Fibroblast of lung (primary cell): Measurements from ENCODE around the gene CMTR1. TPM values are rescaled to one million over a fixed set of nuclear protein-coding genes. Genes with fewer than 3 reads are reported as not detected.
"Not testable (repeated sequence)": the region's sequence is repeated elsewhere in the genome, so short reads cannot be mapped to it uniquely, and the experiment has no call there.

ENCODE experiments used
- DNase-seq, 2 donors: peaks; one replicate each; pipeline versions ENCODE4 v3.0.0 to v3.0.0-alpha.2; 2010; ENCODE audit warnings: low read depth in 2 of 2
- H2AFZ ChIP-seq: 2 replicates; pipeline ENCODE4 v1.5.1; 2012; ENCODE audit warnings: low read length, control low read depth, inconsistent platforms
- H3K27ac ChIP-seq: 2 replicates; pipeline ENCODE4 v1.5.1; 2011; ENCODE audit warnings: low read length, control low read depth; ENCODE audit not compliant: insufficient read depth
- H3K27me3 ChIP-seq: 2 replicates; pipeline ENCODE4 v1.5.1; 2011; ENCODE audit warnings: mild to moderate bottlenecking, low read length; ENCODE audit not compliant: control insufficient read depth, insufficient read depth
- H3K36me3 ChIP-seq: 2 replicates; pipeline ENCODE4 v1.5.1; 2011; ENCODE audit warnings: low read length; ENCODE audit not compliant: control insufficient read depth, insufficient read depth
- H3K4me1 ChIP-seq: 2 replicates; pipeline ENCODE4 v1.5.1; 2011; ENCODE audit warnings: low read length; ENCODE audit not compliant: control insufficient read depth, insufficient read depth; ENCODE audit errors: extremely low read depth
- H3K4me2 ChIP-seq: 2 replicates; pipeline ENCODE4 v1.5.1; 2011; ENCODE audit warnings: low read length, control low read depth; ENCODE audit not compliant: insufficient read depth; ENCODE audit errors: extremely low read depth
- H3K4me3 ChIP-seq, 4 experiments: fragments of 200-600 bp in 1 of 4; sonication (generic) in 1 of 4; replicated peaks in 1 of 4; 2 replicates each; pipeline ENCODE4 v1.5.1; 2011 to 2016; ENCODE audit warnings: low read length in 4 of 4, low read depth in 3 of 4, mild to moderate bottlenecking in 3 of 4, control low read depth in 2 of 4, inconsistent platforms in 1 of 4, mixed read lengths in 1 of 4; ENCODE audit not compliant: insufficient read depth in 1 of 4; ENCODE audit errors: control extremely low read depth in 1 of 4
- H3K79me2 ChIP-seq: 2 replicates; pipeline ENCODE4 v1.5.1; 2012; ENCODE audit warnings: mild to moderate bottlenecking, low read length, inconsistent platforms; ENCODE audit not compliant: control insufficient read depth, insufficient read depth
- H3K9ac ChIP-seq: 2 replicates; pipeline ENCODE4 v1.5.1; 2011; ENCODE audit warnings: mild to moderate bottlenecking, low read length, control low read depth; ENCODE audit not compliant: insufficient read depth
- H3K9me3 ChIP-seq: 2 replicates; pipeline ENCODE4 v1.5.1; 2012; ENCODE audit warnings: low read depth, low read length; ENCODE audit not compliant: control insufficient read depth, insufficient read depth
- H4K20me1 ChIP-seq: 2 replicates; pipeline ENCODE4 v1.5.1; 2011; ENCODE audit warnings: low read length; ENCODE audit not compliant: control insufficient read depth, insufficient read depth; ENCODE audit errors: extremely low read depth
- CTCF ChIP-seq, 2 donors: IDR thresholded peaks in 1 of 2; conservative IDR thresholded peaks in 1 of 2; 1 replicate in 1 of 2; 2 replicates in 1 of 2; pipeline ENCODE4 v1.5.1; 2011 to 2012; ENCODE audit warnings: low read length in 2 of 2, control low read depth in 1 of 2, inconsistent platforms in 1 of 2, low read depth in 1 of 2, mild to moderate bottlenecking in 1 of 2
- EZH2 ChIP-seq: IDR thresholded peaks from 2 replicates; pipeline ENCODE4 v1.5.1; 2012; ENCODE audit warnings: low read length, control low read depth, mild to moderate bottlenecking; ENCODE audit errors: missing control alignments
- polyA plus RNA-seq, 2 donors: library from polyadenylated mRNA; depleted of rRNA in 1 of 2; stranded (reverse) in 1 of 2; unstranded in 1 of 2; fragments of >200 nt; gene quantifications; 2 replicates each; pipeline ENCODE4 v1.2.1, GENCODE V29; 2011 to 2012; ENCODE audit warnings: missing spikeins in 1 of 2
- total RNA-seq: library from RNA; depleted of rRNA; stranded (reverse); fragments of >200 nt; gene quantifications from 2 replicates; pipeline ENCODE4 v1.2.1, GENCODE V29; 2014

The CMTR1 gene
- total and polyA plus RNA-seq, 2 donors (not counting 1 experiment from before 2014, with no cell fraction given) = 27.0 to 44.8 TPM

GRCh38 chr6:37399795-37400490 lies 33.1 kb upstream of the CMTR1 start:
- Histone ChIP-seq H3K9me3 (no peaks in the 10 kb centered on the region), H3K4me2 (no peak overlapping the region), H3K9ac (no peak overlapping the region), H3K79me2 (no peaks in the 10 kb centered on the region), H3K27ac (no peak overlapping the region), H4K20me1 (no peaks in the 10 kb centered on the region), H3K36me3 (no peaks in the 10 kb centered on the region), H3K27me3 (peaks cover 3% of the 10 kb centered on the region), H2AFZ (no peak overlapping the region), H3K4me3 (no peak overlapping the region), H3K4me1 (no peaks in the 10 kb centered on the region)
- no peak for DNase-seq
- TF ChIP-seq EZH2 (no peak), CTCF (conservative IDR thresholded peaks at IDR 0.05 in 1 of 2, IDR thresholded peaks at IDR 0.05 in 1 of 2; ENCODE audit: low read depth in 1 of 2, low read length in 2 of 2) (no peak)

- H3K4me1 ChIP-seq, DNase-seq, H3K27ac ChIP-seq, H3K4me3 ChIP-seq, H3K36me3 ChIP-seq, H3K79me2 ChIP-seq, H4K20me1 ChIP-seq, H3K9ac ChIP-seq, H3K27me3 ChIP-seq, H2AFZ ChIP-seq, H3K4me2 ChIP-seq, H3K9me3 ChIP-seq: not testable (repeated sequence)
Observed at GRCh38 chr6:37401658-37402057, 31.4 kb upstream of the CMTR1 start.

- no peak overlapping the region for H3K27ac ChIP-seq
- H3K9me3 ChIP-seq = no peaks in the 10 kb centered on the region
- no peak overlapping the region for H2AFZ ChIP-seq
- H3K4me1 ChIP-seq = no peaks in the 10 kb centered on the region
- H3K4me3 ChIP-seq = no peak overlapping the region
- no peaks in the 10 kb centered on the region for H4K20me1 ChIP-seq
- H3K9ac ChIP-seq = no peak overlapping the region
- H3K79me2 ChIP-seq = no peaks in the 10 kb centered on the region
- no peak overlapping the region for H3K4me2 ChIP-seq
- TF ChIP-seq CTCF (conservative IDR thresholded peaks at IDR 0.05 in 1 of 2, IDR thresholded peaks at IDR 0.05 in 1 of 2; ENCODE audit: low read depth in 1 of 2, low read length in 2 of 2) (no peak), EZH2 (no peak)
- no peaks in the 10 kb centered on the region for H3K27me3 ChIP-seq
- no peak for DNase-seq
- no peaks in the 10 kb centered on the region for H3K36me3 ChIP-seq
Observed at GRCh38 chr6:37406726-37407341, 26.2 kb upstream of the CMTR1 start.
